ENCODE results near the gene SVOPL. TPM values are rescaled to one million over a fixed set of nuclear protein-coding genes. Genes with fewer than 3 reads are reported as not detected.

The SVOPL gene
- total and polyA plus RNA-seq, 4 donors = 0.13 to 1.5 (median 0.39) TPM; not detected in 1

DNA sequence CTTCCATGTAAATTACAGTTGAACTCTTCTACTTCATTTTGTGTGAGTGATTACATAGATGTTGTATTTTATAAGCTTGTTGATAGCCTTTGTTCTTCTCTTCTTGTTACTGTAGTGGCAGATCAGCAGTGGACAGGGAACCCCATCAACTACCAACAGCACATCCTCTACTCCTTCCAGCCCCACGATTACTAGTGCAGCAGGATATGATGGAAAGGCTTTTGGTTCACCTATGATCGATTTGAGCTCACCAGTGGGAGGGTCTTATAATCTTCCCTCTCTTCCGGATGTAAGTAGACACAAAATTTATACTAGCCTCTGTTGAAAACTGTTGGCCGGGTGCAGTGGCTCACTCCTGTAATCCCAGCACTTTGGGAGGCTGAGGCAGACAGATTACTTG, 130.4 kb downstream of the SVOPL start:
- DNase-seq (no peak), ATAC-seq (ENCODE audit: insufficient read depth, low FRiP score) (no peak)
- no peak overlapping the region for H3K27ac ChIP-seq (ENCODE audit: low read depth in 1 of 2, low read length in 1 of 2)
- peaks cover 14 to 42% (median 25%) of the 10 kb centered on the region in 4 donors for H3K36me3 ChIP-seq (ENCODE audit: control insufficient read depth in 4 of 4, insufficient read depth in 4 of 4, low read length in 4 of 4)
- no peaks in the 10 kb centered on the region for H3K27me3 ChIP-seq (ENCODE audit: control insufficient read depth in 3 of 3, insufficient read depth in 3 of 3, low read length in 2 of 3)
- TF ChIP-seq, protein P1, sequence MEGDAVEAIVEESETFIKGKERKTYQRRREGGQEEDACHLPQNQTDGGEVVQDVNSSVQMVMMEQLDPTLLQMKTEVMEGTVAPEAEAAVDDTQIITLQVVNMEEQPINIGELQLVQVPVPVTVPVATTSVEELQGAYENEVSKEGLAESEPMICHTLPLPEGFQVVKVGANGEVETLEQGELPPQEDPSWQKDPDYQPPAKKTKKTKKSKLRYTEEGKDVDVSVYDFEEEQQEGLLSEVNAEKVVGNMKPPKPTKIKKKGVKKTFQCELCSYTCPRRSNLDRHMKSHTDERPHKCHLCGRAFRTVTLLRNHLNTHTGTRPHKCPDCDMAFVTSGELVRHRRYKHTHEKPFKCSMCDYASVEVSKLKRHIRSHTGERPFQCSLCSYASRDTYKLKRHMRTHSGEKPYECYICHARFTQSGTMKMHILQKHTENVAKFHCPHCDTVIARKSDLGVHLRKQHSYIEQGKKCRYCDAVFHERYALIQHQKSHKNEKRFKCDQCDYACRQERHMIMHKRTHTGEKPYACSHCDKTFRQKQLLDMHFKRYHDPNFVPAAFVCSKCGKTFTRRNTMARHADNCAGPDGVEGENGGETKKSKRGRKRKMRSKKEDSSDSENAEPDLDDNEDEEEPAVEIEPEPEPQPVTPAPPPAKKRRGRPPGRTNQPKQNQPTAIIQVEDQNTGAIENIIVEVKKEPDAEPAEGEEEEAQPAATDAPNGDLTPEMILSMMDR (IDR thresholded peaks at IDR 0.05; ENCODE audit: control extremely low read depth, extremely low read depth) = no peak
- H3K4me1 ChIP-seq (ENCODE audit: control insufficient read depth in 5 of 5, insufficient read depth in 5 of 5, low read length in 5 of 5) = no peaks in the 10 kb centered on the region
- no peak overlapping the region for H3K4me3 ChIP-seq
- WGBS, 2 donors = 98% methylated on average over 4 of the region's 4 CpGs
- peaks cover 4 to 5% (median 4%) of the 10 kb centered on the region in 4 donors for H3K9me3 ChIP-seq (ENCODE audit: control insufficient read depth in 4 of 4, insufficient read depth in 3 of 4, low read length in 3 of 4)
- H3K9ac ChIP-seq (ENCODE audit: insufficient read depth in 1 of 2, low read length in 2 of 2) = no peak overlapping the region

DNA sequence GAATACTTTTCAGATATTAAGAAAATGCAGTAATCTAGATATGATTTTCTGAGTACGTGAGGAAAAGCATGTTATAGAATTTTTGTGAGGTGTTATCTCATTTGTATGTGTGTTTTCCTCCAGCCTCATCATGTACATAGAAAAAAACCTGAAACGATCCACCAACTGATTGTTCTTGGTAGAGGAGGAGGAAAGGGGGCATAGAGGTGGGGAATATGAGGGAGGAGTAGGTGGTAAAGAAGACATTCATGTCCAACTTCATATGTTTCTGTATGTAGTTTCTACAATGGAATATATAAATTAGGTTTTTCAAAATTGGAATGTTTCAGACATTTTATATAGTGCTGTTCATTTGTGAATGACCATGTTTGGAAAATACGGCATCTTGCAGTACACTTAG, 131.7 kb downstream of the SVOPL start:
- ATAC-seq (ENCODE audit: insufficient read depth, low FRiP score) = no peak
- Histone ChIP-seq H3K4me1 (ENCODE audit: control insufficient read depth in 5 of 5, insufficient read depth in 5 of 5, low read length in 5 of 5) (no peaks in the 10 kb centered on the region), H3K36me3 (ENCODE audit: control insufficient read depth in 4 of 4, insufficient read depth in 4 of 4, low read length in 4 of 4) (peaks cover 20 to 52% (median 34%) of the 10 kb centered on the region in 4 donors), H3K27me3 (ENCODE audit: control insufficient read depth in 3 of 3, insufficient read depth in 3 of 3, low read length in 2 of 3) (no peaks in the 10 kb centered on the region), H3K4me3 (no peak overlapping the region), H3K9ac (ENCODE audit: insufficient read depth in 1 of 2, low read length in 2 of 2) (no peak overlapping the region), H3K9me3 (ENCODE audit: control insufficient read depth in 4 of 4, insufficient read depth in 3 of 4, low read length in 3 of 4) (peaks cover 4 to 16% (median 10%) of the 10 kb centered on the region in 4 donors), H3K27ac (ENCODE audit: low read depth in 1 of 2, low read length in 1 of 2) (no peak overlapping the region)
- TF ChIP-seq, protein P1 (IDR thresholded peaks at IDR 0.05; ENCODE audit: control extremely low read depth, extremely low read depth) = no peak
- DNase-seq = no peak
- WGBS, 2 donors = 99% methylated on average over 3 of the region's 3 CpGs

DNA sequence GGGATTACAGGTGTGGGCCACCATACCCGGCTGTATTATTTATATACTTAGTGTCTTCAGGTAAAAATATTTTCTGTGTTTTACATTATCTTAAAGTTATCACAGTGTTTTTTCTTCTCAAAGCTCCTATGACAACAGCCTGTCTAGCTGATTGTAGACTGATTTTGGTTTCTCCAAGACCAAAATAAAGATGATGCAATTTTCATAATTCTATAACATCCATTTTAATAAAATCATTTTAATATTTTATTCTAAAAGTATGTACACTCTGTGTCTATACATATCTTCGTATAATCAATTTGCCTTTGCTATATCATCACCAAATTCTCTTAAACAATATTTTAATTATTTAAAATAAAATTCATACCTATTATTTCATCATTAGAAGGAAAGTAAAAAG, 132.5 kb downstream of the SVOPL start:
- H3K9ac ChIP-seq (ENCODE audit: insufficient read depth in 1 of 2, low read length in 2 of 2) = no peak overlapping the region
- DNase-seq (no peak), ATAC-seq (ENCODE audit: insufficient read depth, low FRiP score) (no peak)
- no peak overlapping the region for H3K27ac ChIP-seq (ENCODE audit: low read depth in 1 of 2, low read length in 1 of 2)
- H3K36me3 ChIP-seq (ENCODE audit: control insufficient read depth in 4 of 4, insufficient read depth in 4 of 4, low read length in 4 of 4) = peaks cover 24 to 55% (median 39%) of the 10 kb centered on the region in 4 donors
- no peaks in the 10 kb centered on the region for H3K4me1 ChIP-seq (ENCODE audit: control insufficient read depth in 5 of 5, insufficient read depth in 5 of 5, low read length in 5 of 5)
- no peaks in the 10 kb centered on the region for H3K27me3 ChIP-seq (ENCODE audit: control insufficient read depth in 3 of 3, insufficient read depth in 3 of 3, low read length in 2 of 3)
- no peak overlapping the region for H3K4me3 ChIP-seq
- peaks cover 4 to 24% (median 14%) of the 10 kb centered on the region in 4 donors for H3K9me3 ChIP-seq (ENCODE audit: control insufficient read depth in 4 of 4, insufficient read depth in 3 of 4, low read length in 3 of 4)
- TF ChIP-seq, protein P1 (IDR thresholded peaks at IDR 0.05; ENCODE audit: control extremely low read depth, extremely low read depth) = no peak
- WGBS, 2 donors = 95 to 98% methylated on average over 2 of the region's 2 CpGs

All from lung (tissue), 12 donors.